ENCODE measurements around the gene CLPTM1L.

- TF ChIP-seq POLR2A (IDR thresholded peaks at IDR 0.05; ENCODE audit: low read length) (peak; percentile 85), GATA1 (IDR thresholded peaks at IDR 0.05; ENCODE audit: low read depth, low read length) (no peak)
Observed at GRCh38 chr5:1344975-1345838, at the start of gene CLPTM1L.
